ENCODE results near the gene ZNF326. TPM values are rescaled to one million over a fixed set of nuclear protein-coding genes. Genes with fewer than 3 reads are reported as not detected.
A peak's percentile ranks its signal among the peaks of the same experiment; 100 is the strongest.

ZNF326 gene
- total and polyA plus RNA-seq, 2 donors (not counting 1 experiment from before 2014, with no cell fraction given) = 8.1 to 10.8 TPM

- no peak overlapping the region for H3K4me3 ChIP-seq (replicated peaks in 1 of 4; ENCODE audit: control extremely low read depth in 1 of 4, insufficient read depth in 1 of 4, low read depth in 3 of 4, low read length in 4 of 4)
- H2AFZ ChIP-seq (ENCODE audit: low read length) = no peak overlapping the region
- no peaks in the 10 kb centered on the region for H3K36me3 ChIP-seq (ENCODE audit: control insufficient read depth, insufficient read depth, low read length)
- H3K79me2 ChIP-seq (ENCODE audit: control insufficient read depth, insufficient read depth, low read length) = no peaks in the 10 kb centered on the region
- H3K4me2 ChIP-seq (ENCODE audit: extremely low read depth, insufficient read depth, low read length) = peak overlapping the region; percentile 45
- H4K20me1 ChIP-seq (ENCODE audit: control insufficient read depth, extremely low read depth, insufficient read depth, low read length) = no peaks in the 10 kb centered on the region
- TF ChIP-seq, protein P1, sequence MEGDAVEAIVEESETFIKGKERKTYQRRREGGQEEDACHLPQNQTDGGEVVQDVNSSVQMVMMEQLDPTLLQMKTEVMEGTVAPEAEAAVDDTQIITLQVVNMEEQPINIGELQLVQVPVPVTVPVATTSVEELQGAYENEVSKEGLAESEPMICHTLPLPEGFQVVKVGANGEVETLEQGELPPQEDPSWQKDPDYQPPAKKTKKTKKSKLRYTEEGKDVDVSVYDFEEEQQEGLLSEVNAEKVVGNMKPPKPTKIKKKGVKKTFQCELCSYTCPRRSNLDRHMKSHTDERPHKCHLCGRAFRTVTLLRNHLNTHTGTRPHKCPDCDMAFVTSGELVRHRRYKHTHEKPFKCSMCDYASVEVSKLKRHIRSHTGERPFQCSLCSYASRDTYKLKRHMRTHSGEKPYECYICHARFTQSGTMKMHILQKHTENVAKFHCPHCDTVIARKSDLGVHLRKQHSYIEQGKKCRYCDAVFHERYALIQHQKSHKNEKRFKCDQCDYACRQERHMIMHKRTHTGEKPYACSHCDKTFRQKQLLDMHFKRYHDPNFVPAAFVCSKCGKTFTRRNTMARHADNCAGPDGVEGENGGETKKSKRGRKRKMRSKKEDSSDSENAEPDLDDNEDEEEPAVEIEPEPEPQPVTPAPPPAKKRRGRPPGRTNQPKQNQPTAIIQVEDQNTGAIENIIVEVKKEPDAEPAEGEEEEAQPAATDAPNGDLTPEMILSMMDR (conservative IDR thresholded peaks at IDR 0.05 in 1 of 2, IDR thresholded peaks at IDR 0.05 in 1 of 2; ENCODE audit: low read depth in 1 of 2, low read length in 2 of 2) = no peak
- TF ChIP-seq EZH2 (IDR thresholded peaks at IDR 0.05; ENCODE audit: low read length, missing control alignments) = no peak
- peak overlapping the region; percentile 46 for H3K9ac ChIP-seq (ENCODE audit: insufficient read depth, low read length)
- peaks cover 15% of the 10 kb centered on the region for H3K4me1 ChIP-seq (ENCODE audit: control insufficient read depth, extremely low read depth, insufficient read depth, low read length)
- H3K27ac ChIP-seq (ENCODE audit: insufficient read depth, low read length) = peak overlapping the region; percentile 92
- H3K9me3 ChIP-seq (ENCODE audit: control insufficient read depth, insufficient read depth, low read depth, low read length) = no peaks in the 10 kb centered on the region
- DNase-seq (ENCODE audit: low read depth in 2 of 2) = peak; percentile 77 to 95
- no peaks in the 10 kb centered on the region for H3K27me3 ChIP-seq (ENCODE audit: control insufficient read depth, insufficient read depth, low read length)
Observed at GRCh38 chr1:89953131-89953626, 41.7 kb upstream of the ZNF326 start.

DNA sequence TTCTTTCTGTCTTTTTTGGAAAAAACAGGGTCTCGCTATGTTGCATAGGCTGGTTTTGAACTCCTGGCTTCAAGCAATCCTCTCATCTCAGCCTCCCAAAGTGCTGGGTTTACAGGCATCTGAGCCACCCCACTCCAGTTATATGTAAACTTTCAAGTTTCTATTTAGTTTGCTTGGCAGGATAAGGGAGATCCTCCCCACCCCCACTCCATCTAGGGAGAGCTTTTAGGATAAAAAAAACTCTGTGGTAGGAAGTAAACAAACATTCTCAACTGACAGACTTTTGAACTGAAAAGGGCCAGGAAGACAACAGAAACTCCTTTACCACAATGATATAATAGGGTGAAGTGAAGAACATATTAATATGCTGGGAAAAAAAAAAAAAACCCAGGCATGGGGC is 41.0 kb upstream of the ZNF326 start:
- TF ChIP-seq, protein P1 (conservative IDR thresholded peaks at IDR 0.05 in 1 of 2, IDR thresholded peaks at IDR 0.05 in 1 of 2; ENCODE audit: low read depth in 1 of 2, low read length in 2 of 2) = no peak
- TF ChIP-seq EZH2 (IDR thresholded peaks at IDR 0.05; ENCODE audit: low read length, missing control alignments) = no peak
- Histone ChIP-seq H3K9ac (ENCODE audit: insufficient read depth, low read length) (no peak overlapping the region), H3K9me3 (ENCODE audit: control insufficient read depth, insufficient read depth, low read depth, low read length) (no peaks in the 10 kb centered on the region), H2AFZ (ENCODE audit: low read length) (no peak overlapping the region), H3K79me2 (ENCODE audit: control insufficient read depth, insufficient read depth, low read length) (no peaks in the 10 kb centered on the region), H3K36me3 (ENCODE audit: control insufficient read depth, insufficient read depth, low read length) (no peaks in the 10 kb centered on the region), H3K4me1 (ENCODE audit: control insufficient read depth, extremely low read depth, insufficient read depth, low read length) (peaks cover 15% of the 10 kb centered on the region), H3K4me2 (ENCODE audit: extremely low read depth, insufficient read depth, low read length) (peak overlapping the region; percentile 37), H4K20me1 (ENCODE audit: control insufficient read depth, extremely low read depth, insufficient read depth, low read length) (no peaks in the 10 kb centered on the region), H3K27me3 (ENCODE audit: control insufficient read depth, insufficient read depth, low read length) (no peaks in the 10 kb centered on the region), H3K27ac (ENCODE audit: insufficient read depth, low read length) (peak overlapping the region; percentile 92), H3K4me3 (replicated peaks in 1 of 4; ENCODE audit: control extremely low read depth in 1 of 4, insufficient read depth in 1 of 4, low read depth in 3 of 4, low read length in 4 of 4) (no peak overlapping the region)
- DNase-seq (ENCODE audit: low read depth in 2 of 2) = no peak

GRCh38 chr1:89954401-89954800 is 40.5 kb upstream of the ZNF326 start:
- H3K4me1 ChIP-seq (ENCODE audit: control insufficient read depth, extremely low read depth, insufficient read depth, low read length) = peaks cover 15% of the 10 kb centered on the region
- H3K79me2 ChIP-seq (ENCODE audit: control insufficient read depth, insufficient read depth, low read length) = no peaks in the 10 kb centered on the region
- no peaks in the 10 kb centered on the region for H3K36me3 ChIP-seq (ENCODE audit: control insufficient read depth, insufficient read depth, low read length)
- no peak overlapping the region for H3K4me2 ChIP-seq (ENCODE audit: extremely low read depth, insufficient read depth, low read length)
- no peak for DNase-seq (ENCODE audit: low read depth in 2 of 2)
- TF ChIP-seq, protein P1 (conservative IDR thresholded peaks at IDR 0.05 in 1 of 2, IDR thresholded peaks at IDR 0.05 in 1 of 2; ENCODE audit: low read depth in 1 of 2, low read length in 2 of 2) = no peak
- no peak for TF ChIP-seq EZH2 (IDR thresholded peaks at IDR 0.05; ENCODE audit: low read length, missing control alignments)
- H3K9ac ChIP-seq (ENCODE audit: insufficient read depth, low read length) = no peak overlapping the region
- H3K27ac ChIP-seq (ENCODE audit: insufficient read depth, low read length) = peak overlapping the region; percentile 92
- H3K4me3 ChIP-seq (replicated peaks in 1 of 4; ENCODE audit: control extremely low read depth in 1 of 4, insufficient read depth in 1 of 4, low read depth in 3 of 4, low read length in 4 of 4) = no peak overlapping the region
- H3K9me3 ChIP-seq (ENCODE audit: control insufficient read depth, insufficient read depth, low read depth, low read length) = no peaks in the 10 kb centered on the region
- no peak overlapping the region for H2AFZ ChIP-seq (ENCODE audit: low read length)
- no peaks in the 10 kb centered on the region for H4K20me1 ChIP-seq (ENCODE audit: control insufficient read depth, extremely low read depth, insufficient read depth, low read length)
- no peaks in the 10 kb centered on the region for H3K27me3 ChIP-seq (ENCODE audit: control insufficient read depth, insufficient read depth, low read length)

Data from fibroblast of lung (primary cell).